Ovary (tissue), 9 donors: ENCODE results near the gene ABCG8. TPM values are rescaled to one million over a fixed set of nuclear protein-coding genes. Genes with fewer than 3 reads are reported as not detected.
A peak's percentile ranks its signal among the peaks of the same experiment; 100 is the strongest.

Experiments
- DNase-seq, 5 donors: peaks; one replicate each; pipeline ENCODE4 v3.0.0-alpha.2; 2019 to 2020
- H3K27ac ChIP-seq, 2 donors: fragments of 200-600 bp; one replicate each; pipeline versions ENCODE4 v1.5.1 to v1.8.0; 2019 to 2022
- H3K27me3 ChIP-seq: fragments of 200-600 bp; one replicate; pipeline ENCODE4 v1.8.0; 2022
- H3K36me3 ChIP-seq: fragments of 200-600 bp; sonication (generic); one replicate; pipeline ENCODE4 v1.5.1; 2019
- H3K4me1 ChIP-seq: one replicate; pipeline ENCODE4 v1.8.1; 2013; ENCODE audit warnings: mild to moderate bottlenecking, moderate library complexity; ENCODE audit not compliant: insufficient read depth
- H3K4me3 ChIP-seq: fragments of 200-600 bp; sonication (generic); one replicate; pipeline ENCODE4 v1.5.1; 2017
- H3K9me3 ChIP-seq, 2 donors: fragments of 200-600 bp in 1 of 2; sonication (generic) in 1 of 2; one replicate each; pipeline versions ENCODE4 v1.5.1 to v1.8.1; 2013 to 2019; ENCODE audit warnings: mild to moderate bottlenecking in 1 of 2, moderate library complexity in 1 of 2
- CTCF ChIP-seq, 3 donors: fragments of 450-650 bp in 2 of 3; fragments of 200-600 bp in 1 of 3; IDR thresholded peaks; one replicate each; pipeline versions ENCODE4 v1.5.1 to v1.8.0; 2016 to 2022; ENCODE audit warnings: antibody characterized with exemption in 3 of 3, mild to moderate bottlenecking in 1 of 3
- EP300 ChIP-seq: sonication (generic); formaldehyde crosslinking; IDR thresholded peaks from one replicate; pipeline ENCODE4 v1.6.1; 2017; ENCODE audit warnings: antibody characterized with exemption
- POLR2A ChIP-seq: fragments of 450-650 bp; IDR thresholded peaks from one replicate; pipeline ENCODE4 v1.6.1; 2017; ENCODE audit warnings: antibody characterized with exemption, mild to moderate bottlenecking, moderate library complexity
- WGBS, 3 donors: extraction: QIAGEN DNeasy Blood & Tissue Kit in 1 of 3; methylation state at CpG; one replicate each; pipeline versions ENCODE4 v1.1.5 to v1.1.7; 2013 to 2017; 5-methylcytosine and 5-hydroxymethylcytosine counted together
- intact Hi-C, 4 donors: fragments of 100-400 bp; cut with DNase I; formaldehyde crosslinking; loops; one replicate each; pipeline versions ENCODE4 v1.11.0 to v1.15.1; 2022 to 2023
- polyA plus RNA-seq, 2 donors: library from polyadenylated mRNA; stranded (reverse); fragments of 200-250 nt in 1 of 2; fragments of 350-450 nt in 1 of 2; fragmentation: Illumina TruSeq in 1 of 2; extraction: RNeasy Lipid Tissue Mini Kit (QIAGEN cat#74804) in 1 of 2; gene quantifications; one replicate each; pipeline ENCODE4 v1.2.3, GENCODE V29; 2013 to 2014
- total RNA-seq, 7 donors: library from RNA; depleted of rRNA in 2 of 7; stranded (reverse); fragments of >200 nt in 2 of 7; fragmentation: NEBNext Ultra II Directional in 3 of 7; extraction: Animal tissue kit (Norgen Biotek cat#: 25700) in 3 of 7; gene quantifications; one replicate each; pipeline versions ENCODE4 v1.1.0 to v1.2.4, GENCODE V29; 2016 to 2023
- donor health status: DM: no; HTN: no; CAD: no; lungs with moderate emphysema.
- donor health status: DM: no; HTN: no; CAD: no.
- donor health status: Bipolar disorder and iron deficiency.
- donor health status: DM: yes; HTN: yes; CAD: no.
- donor health status: DM: no; HTN: no; CAD: no.
- donor health status: DM: yes; HTN: yes; CAD: no.

ABCG8 gene
- total and polyA plus RNA-seq, 9 donors: 0.02 to 0.08 (median 0.05) TPM; not detected in 6

- H3K27ac ChIP-seq: no peak overlapping the region
- no peaks in the 10 kb centered on the region for H3K4me1 ChIP-seq
- no peaks in the 10 kb centered on the region for H3K9me3 ChIP-seq
- H3K27me3 ChIP-seq: no peaks in the 10 kb centered on the region
- no peak for DNase-seq
- no peaks in the 10 kb centered on the region for H3K36me3 ChIP-seq
- TF ChIP-seq CTCF (IDR thresholded peaks at IDR 0.05) (no peak), EP300 (no peak)
- no peak overlapping the region for H3K4me3 ChIP-seq
- 80 to 85% (median 84%) methylated on average over 2 of the region's 2 CpGs for WGBS, 3 donors
- intact Hi-C loops: no loop called here
Measured at GRCh38 chr2:43855292-43855691, 16.5 kb downstream of the ABCG8 start.

- TF ChIP-seq POLR2A (no peak), EP300 (no peak), CTCF (IDR thresholded peaks at IDR 0.05) (no peak)
- no peak overlapping the region for H3K4me3 ChIP-seq
- 78% methylated on average over 12 of the region's 12 CpGs for WGBS, 3 donors
- intact Hi-C loops: loop anchor here in 2 of 4 donors (10.0 kb wide), 1 partner anchor 257 kb away; no protein-coding TSS in a partner anchor
- H3K27me3 ChIP-seq: no peaks in the 10 kb centered on the region
- no peak for DNase-seq
- H3K4me1 ChIP-seq: no peaks in the 10 kb centered on the region
- no peaks in the 10 kb centered on the region for H3K36me3 ChIP-seq
- H3K27ac ChIP-seq: no peak overlapping the region
- H3K9me3 ChIP-seq: no peaks in the 10 kb centered on the region
Measured at GRCh38 chr2:43872151-43872550, 33.4 kb downstream of the ABCG8 start.

GRCh38 chr2:43874776-43875451 lies 36.1 kb downstream of the ABCG8 start:
- TF ChIP-seq CTCF (IDR thresholded peaks at IDR 0.05) (no peak), POLR2A (no peak), EP300 (no peak)
- 79 to 85% (median 80%) methylated on average over 11 of the region's 11 CpGs for WGBS, 3 donors

GRCh38 chr2:43877782-43878464 lies 39.2 kb downstream of the ABCG8 start:
- Histone ChIP-seq H3K4me1 (no peaks in the 10 kb centered on the region), H3K4me3 (no peak overlapping the region), H3K27ac (no peak overlapping the region), H3K9me3 (no peaks in the 10 kb centered on the region), H3K27me3 (no peaks in the 10 kb centered on the region), H3K36me3 (no peaks in the 10 kb centered on the region)
- 32 to 38% (median 34%) methylated on average over 16 of the region's 16 CpGs for WGBS, 3 donors
- peak; percentile 30 to 72 (median 55) for DNase-seq
- TF ChIP-seq CTCF (IDR thresholded peaks at IDR 0.05) (peak; percentile 49 to 65 (median 56)), EP300 (no peak)
- intact Hi-C loops: loop anchor here in 2 of 4 donors (10.0 kb wide), 1 partner anchor 263 kb away; no protein-coding TSS in a partner anchor

More at GRCh38 chr2:43874776-43875451, 36.1 kb downstream of the ABCG8 start:
- Histone ChIP-seq H3K4me1 (no peaks in the 10 kb centered on the region), H3K4me3 (no peak overlapping the region), H3K36me3 (no peaks in the 10 kb centered on the region), H3K27ac (no peak overlapping the region), H3K9me3 (no peaks in the 10 kb centered on the region), H3K27me3 (no peaks in the 10 kb centered on the region)
- intact Hi-C loops: loop anchor here in 2 of 4 donors (10.0 kb wide), 1 partner anchor 260 kb away; no protein-coding TSS in a partner anchor
- no peak for DNase-seq
